ENCODE measurements around the gene ZNF423. TPM values are rescaled to one million over a fixed set of nuclear protein-coding genes. Genes with fewer than 3 reads are reported as not detected.

The ZNF423 gene
- polyA plus RNA-seq, 4 donors, result 28.0 to 38.7 (median 29.0) TPM

DNA sequence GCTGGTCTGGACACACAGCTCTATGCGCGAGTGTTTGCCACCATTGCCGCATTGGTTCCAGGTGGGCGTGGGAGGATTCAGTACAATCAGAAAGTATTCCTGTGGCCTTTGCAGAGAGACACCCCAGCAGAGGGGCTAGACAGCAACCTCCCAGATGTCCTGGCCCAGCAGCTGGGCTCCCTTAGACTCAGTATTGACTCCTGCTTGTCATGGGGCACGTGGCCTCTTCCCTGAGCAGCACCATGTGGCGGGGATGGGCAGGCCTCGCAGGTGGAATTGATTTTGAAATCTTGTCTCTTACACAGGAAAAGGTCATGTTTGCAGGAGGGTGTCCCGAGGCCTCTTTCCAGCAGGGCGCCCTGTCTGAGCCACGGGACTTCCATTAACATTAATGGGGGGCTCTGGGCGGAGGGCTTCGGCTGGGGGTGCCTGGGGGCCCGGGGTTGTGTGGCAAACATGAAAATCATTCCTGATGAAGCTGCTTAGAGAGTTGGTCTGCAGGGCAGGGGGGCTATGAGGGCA is 385.9 kb downstream of the ZNF423 start:
- no peak for DNase-seq (ENCODE audit: low read depth in 4 of 4, low spot score in 3 of 4)

DNA sequence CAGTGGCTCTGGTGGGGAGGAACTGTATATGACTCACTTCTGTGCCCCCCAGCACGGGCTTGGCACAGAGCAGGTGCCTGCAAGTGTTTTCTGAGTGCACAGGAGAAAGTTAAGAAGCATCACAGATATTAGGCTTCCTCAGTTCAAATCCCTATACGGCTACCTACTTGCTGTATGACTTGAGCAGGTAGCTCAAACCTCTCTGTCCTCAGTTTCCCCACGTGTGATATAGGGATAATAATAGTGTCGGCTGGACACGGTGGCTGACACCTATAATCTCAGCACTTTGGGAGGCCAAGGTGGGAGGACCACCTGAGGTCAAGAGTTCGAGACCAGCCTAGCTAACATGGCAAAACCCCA is 386.6 kb downstream of the ZNF423 start:
- no peak for DNase-seq (ENCODE audit: low read depth in 4 of 4, low spot score in 3 of 4)

DNA sequence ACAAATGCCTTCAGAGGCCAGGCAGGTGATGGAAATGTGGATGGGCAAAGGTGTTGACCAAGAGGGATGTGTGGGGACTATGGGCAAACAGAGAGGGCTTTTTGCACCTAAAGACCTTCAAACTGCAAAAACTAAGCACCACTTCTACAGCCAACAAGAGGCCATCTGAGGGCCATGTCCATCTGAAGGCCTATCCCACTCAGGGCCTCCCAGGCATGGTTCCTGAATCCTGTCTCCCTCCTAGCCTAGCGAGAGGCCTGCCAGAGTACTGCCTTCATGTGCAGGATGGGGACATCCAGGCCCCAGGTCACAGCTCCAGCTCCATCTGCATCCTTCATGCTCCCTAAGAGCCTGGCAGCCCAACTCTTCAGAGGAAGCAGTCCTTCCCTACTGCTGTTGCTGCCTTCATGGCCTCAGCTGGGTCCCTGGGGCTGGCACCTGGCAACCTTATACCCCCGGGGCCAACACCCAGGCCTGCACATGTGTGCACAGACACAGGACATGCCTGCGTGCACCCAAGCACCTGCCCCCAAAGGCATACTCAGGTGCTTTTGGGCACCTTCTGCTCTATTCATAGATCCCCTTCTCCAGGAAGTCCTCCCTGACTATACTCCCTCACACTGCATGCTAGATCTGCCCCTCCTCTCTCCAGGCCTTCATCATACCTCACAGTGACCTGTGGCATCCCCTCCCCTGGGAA is 387.2 kb downstream of the ZNF423 start:
- no peak for DNase-seq (ENCODE audit: low read depth in 4 of 4, low spot score in 3 of 4)

DNA sequence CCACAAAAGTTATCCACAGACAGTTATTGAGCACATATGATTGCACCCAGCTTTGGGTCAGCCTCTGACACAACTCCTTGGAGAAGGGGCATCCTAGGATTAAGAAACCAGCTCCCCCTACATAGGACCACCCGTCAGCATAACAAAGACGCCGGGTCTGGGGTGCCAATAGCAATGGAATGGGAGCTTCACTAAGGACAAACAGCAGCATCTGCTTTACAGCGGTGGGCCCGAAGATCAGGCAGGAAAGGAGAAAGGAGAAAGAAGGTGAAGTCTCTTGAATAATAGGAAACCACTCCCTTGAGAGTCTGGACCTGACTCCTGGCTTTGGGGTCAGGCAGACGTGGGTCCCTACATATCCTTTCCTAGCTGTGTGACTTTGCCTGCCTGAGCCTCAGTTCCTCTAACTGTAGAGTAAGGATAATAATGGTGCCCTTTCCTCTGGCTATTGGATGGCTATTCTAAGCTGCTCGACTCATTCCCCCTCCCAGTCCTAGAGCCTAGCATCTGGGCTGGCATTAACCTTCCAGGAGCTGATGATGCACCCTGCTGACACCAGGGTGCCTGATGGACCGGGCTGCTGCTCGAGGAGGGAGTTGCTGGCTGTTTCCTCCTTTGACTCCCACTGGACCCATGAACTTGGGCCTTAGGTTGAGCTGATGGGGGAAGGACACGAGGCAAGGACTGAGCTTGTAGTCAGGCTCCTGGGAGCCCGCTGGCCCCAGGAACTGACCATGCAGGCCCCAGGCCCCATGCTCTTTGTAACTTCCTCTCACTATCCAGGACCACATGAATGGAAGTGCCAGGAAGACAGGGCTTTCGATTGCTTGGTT is 388.2 kb downstream of the ZNF423 start:
- no peak for DNase-seq (ENCODE audit: low read depth in 4 of 4, low spot score in 3 of 4)

DNA sequence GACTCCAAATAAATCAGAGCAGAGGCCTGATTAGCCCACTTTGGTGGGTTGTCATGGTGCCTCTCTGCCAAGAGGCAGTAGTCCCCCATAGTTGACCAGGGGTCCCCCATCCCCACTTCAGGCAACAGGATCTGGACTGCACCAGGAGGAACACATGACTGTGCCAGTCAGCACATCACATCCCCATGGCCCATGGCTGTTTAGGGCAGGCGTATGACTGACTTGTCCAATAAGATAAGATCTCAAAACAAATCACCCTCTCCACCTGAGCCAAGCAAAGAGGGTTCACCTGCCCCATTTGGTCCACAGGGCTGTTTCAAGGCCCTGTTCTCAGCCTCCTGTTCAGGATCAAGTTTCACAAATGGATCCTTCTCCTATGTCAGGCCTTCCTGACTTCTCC is 389.0 kb downstream of the ZNF423 start:
- DNase-seq (ENCODE audit: low read depth in 4 of 4, low spot score in 3 of 4), result no peak

DNA sequence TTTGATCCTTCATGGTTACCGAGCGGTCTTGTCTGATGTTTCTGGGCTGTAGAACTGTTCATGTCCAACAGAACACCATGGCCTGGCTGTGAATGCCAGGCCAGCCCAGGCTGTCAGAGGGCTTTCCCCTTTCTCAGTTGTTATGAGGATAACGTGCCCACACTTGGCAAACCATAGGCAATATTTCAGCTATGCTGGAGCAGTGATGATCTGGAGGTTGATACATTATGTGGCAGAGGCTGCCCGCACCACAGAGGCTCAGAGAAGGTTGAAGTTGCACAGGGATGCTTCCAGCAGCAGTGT is 389.4 kb downstream of the ZNF423 start:
- no peak for DNase-seq (ENCODE audit: low read depth in 4 of 4, low spot score in 3 of 4)

DNA sequence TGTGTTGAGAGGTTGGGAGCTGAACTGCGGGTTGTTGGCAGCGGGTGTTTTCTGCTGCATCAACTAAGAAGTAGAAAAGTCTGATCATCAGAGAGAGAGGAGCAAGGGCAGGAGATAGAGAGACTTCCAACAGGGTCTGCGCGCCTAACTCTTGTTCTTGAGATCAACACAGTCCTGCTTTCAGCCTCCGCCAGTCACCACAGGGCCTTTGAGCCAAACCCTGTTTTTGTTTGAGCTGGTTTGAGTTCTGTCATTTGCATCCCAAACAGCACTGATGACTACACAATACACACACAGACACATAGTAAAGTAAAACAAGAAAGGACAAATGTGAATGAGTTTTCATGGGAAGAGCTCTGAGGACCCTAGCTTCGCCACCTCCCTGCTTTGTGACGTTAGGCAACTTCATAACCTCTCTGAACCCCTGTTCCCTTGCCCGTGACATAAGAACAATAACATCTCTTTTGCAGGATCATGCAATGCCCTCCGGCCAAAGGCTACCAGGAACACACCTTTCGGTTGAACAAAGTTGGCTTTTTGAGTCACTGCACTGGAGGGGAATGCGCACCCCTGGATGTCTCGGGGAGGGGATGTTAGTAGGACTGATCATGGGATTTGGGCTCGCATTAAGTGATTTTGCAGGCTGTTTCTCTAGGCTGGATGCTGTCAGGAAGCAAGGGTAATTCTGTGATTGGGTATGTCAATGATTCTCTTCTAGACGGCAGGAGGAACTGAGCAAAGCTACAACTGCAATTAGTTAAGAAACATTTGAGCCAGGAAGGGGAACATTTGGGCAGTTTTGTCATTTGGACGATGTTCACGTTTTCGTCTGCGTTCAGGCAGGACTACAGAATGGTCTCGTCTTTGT is 390.0 kb downstream of the ZNF423 start:
- no peak for DNase-seq (ENCODE audit: low read depth in 4 of 4, low spot score in 3 of 4)

DNA sequence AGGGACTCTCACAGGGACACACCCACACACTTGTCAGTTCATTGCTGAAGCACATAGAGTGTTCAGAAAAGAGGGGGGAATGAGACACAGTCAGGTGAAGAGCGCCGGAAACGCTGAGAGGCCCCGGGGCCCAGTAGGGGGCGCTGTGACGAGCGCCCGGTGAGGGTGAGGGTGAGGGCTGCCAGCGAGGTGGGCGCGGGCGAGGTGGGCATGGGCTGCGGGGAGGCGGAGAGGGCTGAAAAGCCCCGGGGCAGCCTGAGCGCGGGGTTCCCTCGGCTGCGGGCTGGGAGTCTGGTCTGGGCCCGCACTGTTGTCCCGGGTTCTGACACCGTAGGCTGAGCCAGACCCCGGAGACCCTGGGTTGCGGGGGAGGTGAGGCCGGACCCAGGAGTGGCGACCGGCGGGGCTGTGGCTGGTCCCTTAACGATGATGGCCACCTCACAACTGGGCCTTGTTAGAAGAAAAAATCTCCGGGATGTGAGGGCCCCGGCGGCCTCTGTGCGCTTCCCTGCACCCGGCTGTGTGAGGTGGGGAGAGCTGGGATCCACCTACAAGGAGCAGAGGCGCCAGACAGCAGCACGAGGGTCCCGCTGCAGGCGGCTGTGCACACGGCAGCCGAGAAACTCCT is 390.9 kb downstream of the ZNF423 start:
- no peak for DNase-seq (ENCODE audit: low read depth in 4 of 4, low spot score in 3 of 4)

DNA sequence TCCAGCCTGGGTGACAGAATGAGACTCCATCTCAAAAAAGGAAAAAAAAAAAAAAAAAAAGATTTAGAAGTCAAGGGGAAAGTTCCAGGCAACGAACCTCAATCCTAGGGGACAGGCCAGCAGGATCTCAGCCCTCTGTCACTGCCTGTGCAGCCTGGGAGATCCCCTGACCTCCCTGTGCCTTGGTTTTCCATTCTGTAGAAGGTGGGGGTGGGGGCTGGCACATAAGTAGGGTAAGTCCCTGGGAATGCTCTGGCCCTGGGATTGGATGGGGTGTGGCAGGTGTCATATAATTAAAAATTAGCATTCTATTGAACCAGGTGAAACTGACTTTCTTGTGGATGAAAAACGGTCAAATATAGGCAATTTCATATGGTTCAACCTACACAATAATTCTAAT is 391.8 kb downstream of the ZNF423 start:
- DNase-seq (ENCODE audit: low read depth in 4 of 4, low spot score in 3 of 4), result no peak

DNA sequence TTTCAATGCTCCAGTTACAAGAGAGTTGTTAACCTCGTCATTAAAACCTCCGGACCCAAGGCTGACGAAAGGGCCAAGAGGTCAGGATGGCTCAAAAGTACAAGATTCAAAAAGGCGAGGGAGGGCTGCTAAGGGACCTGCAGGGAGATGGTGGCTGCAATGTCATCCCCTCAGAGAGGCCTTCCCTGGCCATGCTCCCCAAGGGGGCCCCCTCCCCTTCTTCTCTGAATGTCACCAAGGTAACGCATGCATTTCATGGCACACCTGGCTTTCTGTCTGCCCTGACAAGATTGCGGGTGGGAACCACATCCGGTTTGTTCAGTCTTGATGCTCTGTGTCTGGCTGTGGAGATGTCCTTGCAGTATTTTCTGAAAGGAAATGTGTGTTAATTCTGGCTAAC is 392.4 kb downstream of the ZNF423 start:
- DNase-seq (ENCODE audit: low read depth in 4 of 4, low spot score in 3 of 4), result no peak

DNA sequence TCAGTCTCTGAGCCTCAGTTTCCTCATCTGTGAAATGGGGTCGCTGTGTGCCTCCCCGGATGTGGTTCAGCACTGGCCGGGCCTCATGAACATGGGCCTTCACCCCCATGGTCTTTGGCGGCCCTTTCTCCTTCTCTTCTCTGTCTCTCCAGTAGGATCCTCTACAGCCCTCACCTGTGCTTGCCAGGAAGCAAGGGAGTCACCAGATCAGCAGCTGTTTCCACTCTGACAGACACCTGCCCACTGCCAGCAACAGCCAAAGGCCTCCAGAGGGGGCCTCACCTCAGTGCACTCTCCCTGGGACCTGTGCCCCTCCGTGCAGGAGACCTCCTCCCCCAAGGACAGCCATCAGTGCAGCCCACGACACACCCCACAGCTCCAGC is 392.9 kb downstream of the ZNF423 start:
- no peak for DNase-seq (ENCODE audit: low read depth in 4 of 4, low spot score in 3 of 4)

DNA sequence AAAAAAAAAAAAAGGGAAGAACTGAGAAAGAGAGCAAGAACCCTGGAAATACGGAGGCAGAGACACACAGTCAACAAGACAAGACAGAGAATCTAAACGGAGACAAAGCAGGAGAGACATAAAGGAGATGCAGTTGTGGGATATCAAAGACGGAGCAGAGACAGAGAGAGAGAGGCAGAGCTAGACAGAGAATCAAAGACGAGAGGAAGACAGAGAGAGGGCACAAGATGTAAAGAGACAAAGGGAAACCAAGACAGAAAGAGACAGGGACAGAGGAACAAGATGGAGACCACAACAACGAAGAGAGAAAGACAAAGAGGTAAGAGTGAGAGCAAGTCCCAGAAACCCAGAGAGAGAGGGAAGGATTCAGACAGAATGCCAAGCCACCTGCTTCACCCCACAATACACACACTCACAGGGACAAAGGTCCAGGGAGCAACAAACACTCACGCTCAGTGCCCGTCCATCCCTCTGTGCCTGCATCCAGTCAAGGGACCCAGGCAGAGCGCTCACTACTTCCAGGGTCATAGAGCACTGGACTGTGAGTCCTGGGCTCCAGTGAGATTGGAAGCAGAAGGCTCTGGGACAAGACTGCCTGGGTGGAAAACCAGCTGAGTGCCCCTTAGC is 393.4 kb downstream of the ZNF423 start:
- no peak for DNase-seq (ENCODE audit: low read depth in 4 of 4, low spot score in 3 of 4)

DNA sequence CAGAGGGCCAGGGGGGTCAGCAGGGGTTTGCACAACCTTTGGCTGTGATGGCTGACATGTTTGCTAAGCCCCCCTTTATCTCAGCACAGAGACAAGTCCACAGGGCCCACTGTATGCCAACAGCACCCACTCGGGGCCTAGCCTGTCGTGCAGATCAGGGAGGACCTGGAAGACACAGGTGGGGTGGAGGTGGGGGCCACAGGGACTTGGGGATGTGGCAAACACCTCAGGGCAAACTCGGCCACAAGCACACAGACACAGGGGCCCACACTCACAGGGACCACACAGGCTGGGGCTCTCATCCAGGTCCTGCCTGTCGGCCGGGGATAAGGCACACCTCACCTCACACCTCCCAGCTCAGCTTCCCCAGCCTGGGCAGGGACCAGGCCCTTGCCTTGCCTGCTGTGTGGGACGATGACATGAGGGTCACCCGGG is 394.4 kb downstream of the ZNF423 start:
- DNase-seq (ENCODE audit: low read depth in 4 of 4, low spot score in 3 of 4), result no peak

DNA sequence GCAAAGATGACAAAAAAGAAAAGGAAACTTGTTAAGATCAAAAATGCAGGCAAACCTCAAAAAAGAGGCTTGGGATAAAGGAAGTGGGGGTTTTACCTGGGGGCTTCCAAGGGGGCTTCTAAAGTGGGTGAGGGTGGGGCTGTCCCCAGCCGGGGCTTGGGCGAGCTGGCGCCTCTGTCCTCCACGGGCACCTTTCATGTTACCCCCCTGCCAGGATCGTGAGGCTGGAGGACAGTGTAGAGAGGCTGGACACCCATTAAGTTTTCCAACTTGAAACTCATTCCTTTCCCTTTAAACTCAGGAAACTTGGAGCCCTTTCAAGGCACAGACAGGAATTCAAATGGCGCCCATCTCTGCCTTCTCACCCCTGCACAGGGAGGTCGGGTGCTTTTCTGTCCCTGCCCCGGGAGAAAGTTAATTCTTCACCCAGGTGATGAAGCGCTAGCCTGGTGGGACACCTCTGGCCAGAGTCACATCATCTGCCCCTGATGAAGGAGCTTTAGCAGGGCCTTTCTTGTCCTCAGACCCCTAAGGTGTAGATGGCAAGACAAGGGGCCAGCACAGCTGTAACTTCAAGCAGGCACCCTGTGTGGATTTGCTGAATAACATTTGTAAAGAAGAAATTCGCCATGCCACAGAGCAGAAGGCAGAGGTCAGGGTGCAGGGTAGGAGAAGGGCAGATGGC is 395.0 kb downstream of the ZNF423 start:
- DNase-seq (ENCODE audit: low read depth in 4 of 4, low spot score in 3 of 4), result no peak

DNA sequence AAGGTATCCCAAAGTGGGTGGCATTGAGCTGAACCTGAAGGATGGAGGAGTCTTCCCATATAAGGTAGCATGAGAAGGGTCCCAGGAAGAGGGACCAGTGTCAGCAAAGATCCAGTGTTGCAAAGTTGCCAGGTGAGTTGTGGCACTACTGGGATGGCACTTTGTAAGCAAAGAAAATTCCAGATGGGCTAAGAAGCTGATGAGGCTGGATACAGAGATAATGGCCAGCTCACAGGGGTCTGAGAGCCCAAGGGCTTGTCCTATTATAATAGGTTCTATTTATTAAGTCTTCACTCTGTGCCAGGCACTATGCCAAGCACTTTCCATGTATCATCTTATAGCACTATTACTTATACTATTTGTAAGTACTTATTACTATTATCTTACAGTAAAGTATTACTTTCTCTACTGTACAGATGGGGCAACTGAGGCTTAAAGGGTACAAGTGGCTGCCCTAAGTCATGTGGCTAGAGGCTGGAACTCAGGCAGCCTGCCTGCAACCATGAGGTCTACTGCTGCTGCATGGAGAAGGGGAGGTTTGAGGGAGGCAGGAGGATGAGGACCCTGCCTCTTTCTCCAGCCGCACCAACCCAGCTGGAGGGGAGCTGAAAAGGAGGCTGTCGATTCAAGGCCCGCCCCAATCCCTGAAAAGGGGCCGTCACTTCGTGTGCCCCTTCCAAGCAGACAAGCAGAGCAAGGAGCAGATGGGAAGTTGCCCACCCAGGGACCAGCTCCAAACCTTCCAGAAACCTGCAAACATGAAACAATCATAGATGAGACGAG is 395.8 kb downstream of the ZNF423 start:
- no peak for DNase-seq (ENCODE audit: low read depth in 4 of 4, low spot score in 3 of 4)

DNA sequence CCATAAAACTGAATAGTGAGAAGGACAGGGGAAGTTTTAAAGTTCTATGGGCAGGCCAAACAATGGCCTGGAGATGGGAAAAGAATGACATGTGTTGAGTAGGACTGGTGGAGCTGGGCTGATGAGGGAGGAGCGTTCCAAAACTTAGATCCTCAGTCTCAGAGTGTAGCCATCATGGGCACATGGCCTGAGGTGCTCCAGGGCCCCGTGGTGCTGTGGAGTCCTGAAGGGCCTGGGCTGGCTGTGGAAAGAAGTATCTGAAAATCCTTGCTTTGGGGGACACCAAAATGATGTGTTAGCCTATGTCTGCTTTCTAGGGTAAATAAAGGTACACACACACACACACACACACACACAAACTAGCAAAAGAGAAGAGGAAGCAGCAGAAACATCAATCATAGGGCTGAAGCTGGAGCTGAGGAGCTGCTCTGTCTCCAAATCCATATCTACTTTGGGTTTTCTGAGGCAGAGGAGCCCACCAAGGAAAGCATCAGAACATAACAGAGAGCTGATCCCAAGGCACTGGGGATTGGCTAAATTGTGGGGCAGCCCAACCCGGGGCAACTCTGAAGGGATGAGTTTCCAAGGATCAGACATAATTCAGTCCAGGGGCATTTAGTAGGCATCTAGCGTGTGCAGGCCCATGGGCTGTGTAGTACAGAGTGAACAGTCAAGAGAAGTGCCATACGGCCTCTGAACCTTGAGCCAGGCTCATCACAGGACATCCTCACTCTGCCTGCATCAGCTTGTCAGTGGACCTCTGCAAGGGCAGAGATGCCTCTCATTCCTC is 397.1 kb downstream of the ZNF423 start:
- DNase-seq (ENCODE audit: low read depth in 4 of 4, low spot score in 3 of 4), result no peak

DNA sequence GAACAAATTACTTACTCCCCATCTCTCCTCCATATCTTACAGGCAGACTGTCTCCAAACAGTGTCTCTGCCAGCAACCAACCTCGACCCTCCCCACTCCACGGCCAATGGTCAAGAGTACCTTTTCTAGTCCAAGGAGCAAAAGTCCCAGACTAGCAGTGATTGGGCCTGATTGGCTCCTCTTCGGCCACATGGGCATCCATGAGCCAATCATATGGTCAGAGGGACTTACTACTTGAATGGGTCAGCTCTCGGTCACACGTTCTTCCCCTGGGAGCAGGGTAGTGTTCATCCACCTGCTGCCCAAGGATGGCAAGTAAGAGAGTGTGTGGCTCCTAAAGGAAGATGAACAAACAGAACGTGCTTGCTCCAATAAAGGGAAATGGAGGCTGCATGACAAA is 397.7 kb downstream of the ZNF423 start:
- no peak for DNase-seq (ENCODE audit: low read depth in 4 of 4, low spot score in 3 of 4)

DNA sequence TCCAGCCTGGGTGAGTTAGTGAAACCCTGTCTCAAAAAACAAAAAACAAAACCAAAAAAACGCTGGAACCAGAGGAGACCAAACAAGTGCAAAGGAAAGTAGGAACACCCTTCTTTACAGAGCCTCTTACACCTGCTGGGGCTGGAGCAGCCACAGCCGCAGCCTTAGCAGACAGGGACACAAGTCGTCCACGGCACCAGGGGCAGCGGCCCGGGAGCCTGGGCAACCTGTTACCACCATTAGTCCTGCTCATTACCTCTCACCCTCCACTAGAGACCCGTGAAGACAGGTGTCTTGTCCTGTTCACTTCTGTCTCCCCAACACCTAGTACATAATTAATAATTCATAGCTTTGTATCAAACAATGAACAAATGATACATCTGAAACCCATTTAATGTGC is 398.7 kb downstream of the ZNF423 start:
- no peak for DNase-seq (ENCODE audit: low read depth in 4 of 4, low spot score in 3 of 4)
